Chondrocyte (in vitro differentiated cells): Measurements from ENCODE around the gene ILF3. TPM values are rescaled to one million over a fixed set of nuclear protein-coding genes. Genes with fewer than 3 reads are reported as not detected.

Source experiments
- DNase-seq: peaks from one replicate; pipeline ENCODE4 v3.0.0; 2021; ENCODE audit warnings: mixed read lengths, low spot score
- H3K27ac Mint-ChIP-seq: one replicate; pipeline ENCODE4 v1.8.0; 2021; ENCODE audit warnings: mild to moderate bottlenecking, moderate library complexity, mixed read lengths; ENCODE audit not compliant: unreplicated experiment
- H3K27me3 Mint-ChIP-seq: 2 replicates; pipeline ENCODE4 v1.8.0; 2021; ENCODE audit warnings: low read depth, mixed read lengths
- H3K36me3 Mint-ChIP-seq: 2 replicates; pipeline ENCODE4 v1.8.0; 2021; ENCODE audit warnings: low read depth, mixed read lengths
- H3K4me1 Mint-ChIP-seq: 2 replicates; pipeline ENCODE4 v1.8.0; 2021; ENCODE audit warnings: low read depth, mild to moderate bottlenecking, mixed read lengths
- H3K4me3 Mint-ChIP-seq: one replicate; pipeline ENCODE4 v1.8.0; 2021; ENCODE audit warnings: mild to moderate bottlenecking, moderate library complexity, mixed read lengths; ENCODE audit not compliant: unreplicated experiment
- H3K9me3 Mint-ChIP-seq: 2 replicates; pipeline ENCODE4 v1.8.0; 2021; ENCODE audit warnings: low read depth, mixed read lengths
- CTCF ChIP-seq: fragments of 200-600 bp; sonication (generic); IDR thresholded peaks from 2 replicates; pipeline ENCODE4 v1.5.0; 2021; ENCODE audit warnings: antibody characterized with exemption, mild to moderate bottlenecking, moderate library complexity
- total RNA-seq: library from RNA; stranded (reverse); gene quantifications from 3 replicates; pipeline ENCODE4 v1.2.1, GENCODE V29; 2021

The ILF3 gene
- total RNA-seq, 1 donor from 2014 or later: 156 TPM

GRCh38 chr19:10729411-10729810 lies 75.3 kb downstream of the ILF3 start:
- H3K27me3 Mint-ChIP-seq: no peaks in the 10 kb centered on the region
- H3K4me1 Mint-ChIP-seq: peaks cover 19% of the 10 kb centered on the region
- H3K9me3 Mint-ChIP-seq: no peaks in the 10 kb centered on the region
- no peak overlapping the region for H3K27ac Mint-ChIP-seq
- peaks cover 1% of the 10 kb centered on the region for H3K36me3 Mint-ChIP-seq
- no peak for TF ChIP-seq CTCF
- no peak overlapping the region for H3K4me3 Mint-ChIP-seq
- DNase-seq: no peak

- Mint-ChIP-seq H3K27me3 (no peaks in the 10 kb centered on the region), H3K9me3 (no peaks in the 10 kb centered on the region), H3K4me3 (no peak overlapping the region), H3K27ac (no peak overlapping the region), H3K36me3 (peaks cover 1% of the 10 kb centered on the region), H3K4me1 (peaks cover 12% of the 10 kb centered on the region)
- no peak for DNase-seq
- TF ChIP-seq CTCF: no peak
Measured at GRCh38 chr19:10730932-10731331, 76.8 kb downstream of the ILF3 start.

GRCh38 chr19:10735741-10736140 lies 81.6 kb downstream of the ILF3 start:
- TF ChIP-seq CTCF: no peak
- H3K36me3 Mint-ChIP-seq: peaks cover 6% of the 10 kb centered on the region
- H3K27ac Mint-ChIP-seq: no peak overlapping the region
- H3K4me3 Mint-ChIP-seq: no peak overlapping the region
- H3K4me1 Mint-ChIP-seq: peaks cover 22% of the 10 kb centered on the region
- no peaks in the 10 kb centered on the region for H3K27me3 Mint-ChIP-seq
- peaks cover 7% of the 10 kb centered on the region for H3K9me3 Mint-ChIP-seq
- no peak for DNase-seq

GRCh38 chr19:10736189-10736588 lies 82.0 kb downstream of the ILF3 start:
- peaks cover 7% of the 10 kb centered on the region for H3K36me3 Mint-ChIP-seq
- peaks cover 7% of the 10 kb centered on the region for H3K9me3 Mint-ChIP-seq
- H3K4me3 Mint-ChIP-seq: no peak overlapping the region
- no peak for DNase-seq
- H3K4me1 Mint-ChIP-seq: peaks cover 25% of the 10 kb centered on the region
- TF ChIP-seq CTCF: no peak
- H3K27me3 Mint-ChIP-seq: no peaks in the 10 kb centered on the region
- peak overlapping the region; percentile 51 for H3K27ac Mint-ChIP-seq

GRCh38 chr19:10736916-10737551 lies 82.9 kb downstream of the ILF3 start:
- DNase-seq: no peak
- Mint-ChIP-seq H3K4me3 (no peak overlapping the region), H3K27me3 (no peaks in the 10 kb centered on the region), H3K27ac (peak overlapping the region; percentile 74), H3K36me3 (peaks cover 7% of the 10 kb centered on the region), H3K4me1 (peaks cover 29% of the 10 kb centered on the region), H3K9me3 (peaks cover 7% of the 10 kb centered on the region)
- no peak for TF ChIP-seq CTCF
